NT2/D1 (cell line): ENCODE data around the gene GNB1.

ENCODE experiments used
- YY1 ChIP-seq: IDR thresholded peaks from 2 replicates; pipeline ENCODE4 v1.6.1; 2011; ENCODE audit not compliant: insufficient read length, insufficient read depth
- ZNF274 ChIP-seq: IDR thresholded peaks from 2 replicates; pipeline ENCODE4 v1.6.1; 2011; ENCODE audit warnings: mild to moderate bottlenecking, low read depth, low read length

- TF ChIP-seq YY1, result no peak
- TF ChIP-seq ZNF274, result no peak
These were observed 3.1 kb upstream of the GNB1 start for GRCh38 chr1:1893997-1894353.
